LNCAP (cell line): ENCODE data around the gene RPLP2.

ENCODE experiments used
- TF ChIP-seq, protein P1 (sequence below): fragments of 450-650 bp; IDR thresholded peaks from 2 replicates; pipeline ENCODE4 v1.5.1; 2017; ENCODE audit warnings: mild to moderate bottlenecking

The RPLP2 gene

GRCh38 chr11:809287-810039 is at the start of gene RPLP2:
Gene RPLP2, plus strand, starts transcription at chr11:809967. Its CDS starts 268 bp downstream, at chr11:810235.
- TF ChIP-seq, protein P1, sequence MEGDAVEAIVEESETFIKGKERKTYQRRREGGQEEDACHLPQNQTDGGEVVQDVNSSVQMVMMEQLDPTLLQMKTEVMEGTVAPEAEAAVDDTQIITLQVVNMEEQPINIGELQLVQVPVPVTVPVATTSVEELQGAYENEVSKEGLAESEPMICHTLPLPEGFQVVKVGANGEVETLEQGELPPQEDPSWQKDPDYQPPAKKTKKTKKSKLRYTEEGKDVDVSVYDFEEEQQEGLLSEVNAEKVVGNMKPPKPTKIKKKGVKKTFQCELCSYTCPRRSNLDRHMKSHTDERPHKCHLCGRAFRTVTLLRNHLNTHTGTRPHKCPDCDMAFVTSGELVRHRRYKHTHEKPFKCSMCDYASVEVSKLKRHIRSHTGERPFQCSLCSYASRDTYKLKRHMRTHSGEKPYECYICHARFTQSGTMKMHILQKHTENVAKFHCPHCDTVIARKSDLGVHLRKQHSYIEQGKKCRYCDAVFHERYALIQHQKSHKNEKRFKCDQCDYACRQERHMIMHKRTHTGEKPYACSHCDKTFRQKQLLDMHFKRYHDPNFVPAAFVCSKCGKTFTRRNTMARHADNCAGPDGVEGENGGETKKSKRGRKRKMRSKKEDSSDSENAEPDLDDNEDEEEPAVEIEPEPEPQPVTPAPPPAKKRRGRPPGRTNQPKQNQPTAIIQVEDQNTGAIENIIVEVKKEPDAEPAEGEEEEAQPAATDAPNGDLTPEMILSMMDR: no peak

DNA sequence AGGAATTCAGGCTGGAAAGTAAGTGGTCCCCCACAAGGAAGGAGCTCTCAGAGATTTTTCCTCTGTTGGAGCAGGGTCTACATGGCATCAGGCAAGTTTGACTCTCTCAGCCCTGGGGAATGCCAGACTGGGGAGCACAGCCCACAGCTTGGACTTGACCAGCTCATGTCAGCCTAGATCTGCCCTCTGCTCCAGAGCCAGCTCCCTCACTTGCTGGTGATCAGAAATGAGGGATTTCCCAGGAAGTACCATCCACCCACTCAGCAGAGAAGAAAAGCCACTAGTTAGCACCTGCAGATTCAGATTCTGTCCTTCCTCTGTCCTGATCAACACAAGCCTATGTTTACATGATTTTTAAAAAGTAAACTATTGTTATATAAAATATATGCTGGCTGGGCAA is 49.5 kb upstream of the RPLP2 start:
- TF ChIP-seq, protein P1: no peak

DNA sequence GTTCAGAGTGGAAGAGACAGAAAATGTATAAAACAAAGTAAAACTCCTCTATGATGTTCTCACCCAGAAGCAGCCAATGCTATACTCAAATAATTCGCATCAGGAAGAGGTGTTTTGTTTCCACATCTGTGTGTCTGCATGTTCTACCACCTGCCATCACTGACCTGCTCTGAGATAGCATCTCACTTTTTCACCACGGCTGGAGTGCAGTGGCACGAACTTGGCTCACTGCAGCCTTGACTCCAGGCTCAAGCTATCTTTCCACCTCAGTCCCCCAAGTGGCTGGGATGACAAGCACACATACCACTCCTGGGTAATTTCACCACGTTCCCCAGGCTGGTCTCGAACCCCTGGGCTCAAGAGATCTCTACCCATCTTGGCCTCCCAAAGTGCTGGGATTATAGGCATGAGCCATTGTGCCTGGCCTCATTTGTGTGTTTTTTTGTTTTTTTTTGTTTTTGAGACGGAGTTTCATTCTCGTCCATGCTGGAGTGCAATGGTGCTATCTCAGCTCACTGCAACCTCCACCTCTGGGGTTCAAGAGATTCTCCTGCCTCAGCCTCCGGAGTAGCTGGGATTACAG is 48.1 kb upstream of the RPLP2 start:
- TF ChIP-seq, protein P1: no peak

GRCh38 chr11:762421-763072 is 47.2 kb upstream of the RPLP2 start:
- TF ChIP-seq, protein P1: no peak; the same call in 1 of the 2 replicates

DNA sequence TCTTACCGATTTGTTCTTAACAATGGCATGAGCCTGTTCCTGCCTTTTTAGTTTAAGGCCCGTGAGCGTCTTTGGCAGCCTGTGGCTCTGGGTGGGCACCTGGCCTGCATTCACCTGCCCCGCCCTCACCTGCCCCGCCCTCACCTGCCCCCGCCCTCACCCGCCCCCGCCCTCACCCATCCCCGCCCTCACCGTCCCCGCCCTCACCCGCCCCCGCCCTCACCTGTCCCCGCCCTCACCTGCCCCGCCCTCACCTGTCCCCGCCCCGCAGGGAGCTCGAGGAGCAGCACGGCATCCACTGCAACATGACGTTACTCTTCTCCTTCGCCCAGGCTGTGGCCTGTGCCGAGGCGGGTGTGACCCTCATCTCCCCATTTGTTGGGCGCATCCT is 46.7 kb upstream of the RPLP2 start:
- TF ChIP-seq, protein P1: no peak

DNA sequence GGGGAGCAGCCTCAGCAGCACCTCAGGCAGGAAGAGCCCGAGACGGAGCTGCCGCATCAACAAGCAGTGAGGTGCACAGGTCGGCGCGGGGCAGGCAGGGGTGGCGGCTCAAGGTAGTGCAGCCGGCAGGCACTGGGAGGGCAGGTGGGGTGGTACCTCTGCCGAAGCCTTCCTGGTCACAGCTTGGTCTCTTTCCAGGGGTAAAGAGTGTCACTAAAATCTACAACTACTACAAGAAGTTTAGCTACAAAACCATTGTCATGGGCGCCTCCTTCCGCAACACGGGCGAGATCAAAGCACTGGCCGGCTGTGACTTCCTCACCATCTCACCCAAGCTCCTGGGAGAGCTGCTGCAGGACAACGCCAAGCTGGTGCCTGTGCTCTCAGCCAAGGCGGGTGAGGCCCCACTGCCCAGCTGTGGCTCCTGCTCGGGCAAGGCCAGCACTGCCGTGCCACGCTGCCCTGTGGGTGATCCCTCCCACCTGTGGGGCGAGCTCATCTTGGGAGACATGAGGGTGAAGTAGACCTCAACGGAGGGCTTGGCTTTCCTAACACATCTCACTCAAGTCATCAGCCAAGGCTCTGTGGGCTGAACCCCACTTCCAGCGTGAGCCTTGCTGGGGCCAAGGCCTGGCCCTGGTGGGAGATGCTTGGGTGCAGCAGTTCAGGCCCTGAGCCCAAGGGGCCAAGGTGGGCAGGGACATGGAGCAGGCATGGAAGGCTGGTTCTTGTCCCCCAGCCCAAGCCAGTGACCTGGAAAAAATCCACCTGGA is 46.0 kb upstream of the RPLP2 start:
- TF ChIP-seq, protein P1: no peak

GRCh38 chr11:764322-765024 is 45.3 kb upstream of the RPLP2 start:
- TF ChIP-seq, protein P1: no peak
